Suprapubic skin (tissue), 4 donors: ENCODE measurements around the gene TUBB2A. TPM values are rescaled to one million over a fixed set of nuclear protein-coding genes. Genes with fewer than 3 reads are reported as not detected.

Source experiments
- DNase-seq, 2 donors: peaks; one replicate each; pipeline ENCODE4 v3.0.0-alpha.2; 2019; ENCODE audit warnings: low spot score in 2 of 2
- H3K27ac ChIP-seq: fragments of 200-600 bp; sonication (generic); one replicate; pipeline ENCODE4 v1.5.1; 2019
- H3K27me3 ChIP-seq: fragments of 200-600 bp; sonication (generic); one replicate; pipeline ENCODE4 v1.5.1; 2019
- H3K36me3 ChIP-seq: fragments of 200-600 bp; sonication (generic); one replicate; pipeline ENCODE4 v1.5.1; 2019
- H3K4me1 ChIP-seq: fragments of 200-600 bp; sonication (generic); one replicate; pipeline ENCODE4 v1.5.1; 2019
- H3K4me3 ChIP-seq: fragments of 200-600 bp; sonication (generic); one replicate; pipeline ENCODE4 v1.5.1; 2019; ENCODE audit warnings: mild to moderate bottlenecking
- H3K9me3 ChIP-seq: fragments of 200-600 bp; sonication (generic); one replicate; pipeline ENCODE4 v1.5.1; 2019
- EP300 ChIP-seq: sonication (generic); formaldehyde crosslinking; IDR thresholded peaks from one replicate; pipeline ENCODE4 v1.6.1; 2017; ENCODE audit warnings: antibody characterized with exemption
- POLR2A ChIP-seq, 2 donors: fragments of 450-650 bp; IDR thresholded peaks; one replicate each; pipeline ENCODE4 v1.6.1; 2017; ENCODE audit warnings: antibody characterized with exemption in 2 of 2, mild to moderate bottlenecking in 2 of 2, moderate library complexity in 2 of 2
- POLR2AphosphoS5 ChIP-seq, 3 donors: sonication (generic); formaldehyde crosslinking; IDR thresholded peaks; one replicate each; pipeline ENCODE4 v1.6.1; 2017; ENCODE audit warnings: antibody characterized with exemption in 3 of 3
- WGBS: methylation state at CpG from one replicate; pipeline ENCODE4 v1.1.5; 2018; 5-methylcytosine and 5-hydroxymethylcytosine counted together
- total RNA-seq, 4 donors: library from RNA; depleted of rRNA; stranded (reverse); fragments of >200 nt; gene quantifications; one replicate each; pipeline ENCODE4 v1.1.0, GENCODE V29; 2016
- TF ChIP-seq, protein P1 (sequence below), 2 donors: fragments of 200-600 bp in 1 of 2; fragments of 450-650 bp in 1 of 2; sonication (generic) in 1 of 2; IDR thresholded peaks; one replicate each; pipeline ENCODE4 v1.5.1; 2016 to 2019; ENCODE audit warnings: antibody characterized with exemption in 2 of 2, mild to moderate bottlenecking in 1 of 2, moderate library complexity in 1 of 2

TUBB2A gene
- total RNA-seq = 100 to 1,000 TPM; 121 to 338 (median 242) TPM

DNA sequence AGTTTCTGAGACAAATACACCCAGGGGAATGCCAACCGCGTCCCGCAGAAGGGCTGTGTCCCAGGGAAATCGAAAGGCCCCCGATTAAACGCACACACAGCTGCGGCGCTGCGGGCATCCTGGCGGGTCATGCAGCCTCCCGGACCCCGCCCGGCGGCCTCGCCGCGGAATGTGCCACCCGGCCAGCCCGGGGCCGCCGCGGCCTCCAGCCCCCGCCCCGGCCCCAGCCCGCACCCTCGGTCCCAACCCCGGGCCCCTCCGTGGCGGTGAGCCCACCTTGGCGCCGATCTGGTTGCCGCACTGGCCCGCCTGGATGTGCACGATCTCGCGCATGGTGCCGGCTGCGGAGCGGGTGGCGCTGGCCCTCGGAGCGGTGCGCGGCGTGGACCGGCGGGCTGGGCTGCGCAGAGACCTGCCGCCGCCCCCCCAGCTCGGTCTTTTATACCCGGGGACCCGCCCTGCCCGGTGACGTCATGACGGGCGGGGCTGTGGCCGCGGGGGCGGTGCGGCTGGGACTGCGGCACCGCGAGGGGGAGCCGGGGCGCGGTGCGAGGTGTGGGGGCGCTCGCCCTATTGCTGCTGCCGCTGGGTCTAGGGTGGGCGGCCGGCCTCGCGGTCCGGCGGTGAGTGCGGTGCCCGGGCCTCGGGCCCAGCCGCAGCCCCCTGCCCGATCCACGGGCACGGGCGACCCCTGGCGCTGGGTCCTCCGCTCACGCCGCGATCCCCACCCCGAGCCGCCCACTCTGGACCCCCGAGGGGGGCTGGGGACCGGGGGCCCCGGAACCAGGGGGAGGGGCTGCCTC is at the start of gene TUBB2A:
TUBB2A (minus strand) TSS at position 414 of the 803 bp plus-strand sequence; CDS start at position 333, 81 bp downstream.
- DNase-seq = peak; percentile 91
- TF ChIP-seq, protein P1, sequence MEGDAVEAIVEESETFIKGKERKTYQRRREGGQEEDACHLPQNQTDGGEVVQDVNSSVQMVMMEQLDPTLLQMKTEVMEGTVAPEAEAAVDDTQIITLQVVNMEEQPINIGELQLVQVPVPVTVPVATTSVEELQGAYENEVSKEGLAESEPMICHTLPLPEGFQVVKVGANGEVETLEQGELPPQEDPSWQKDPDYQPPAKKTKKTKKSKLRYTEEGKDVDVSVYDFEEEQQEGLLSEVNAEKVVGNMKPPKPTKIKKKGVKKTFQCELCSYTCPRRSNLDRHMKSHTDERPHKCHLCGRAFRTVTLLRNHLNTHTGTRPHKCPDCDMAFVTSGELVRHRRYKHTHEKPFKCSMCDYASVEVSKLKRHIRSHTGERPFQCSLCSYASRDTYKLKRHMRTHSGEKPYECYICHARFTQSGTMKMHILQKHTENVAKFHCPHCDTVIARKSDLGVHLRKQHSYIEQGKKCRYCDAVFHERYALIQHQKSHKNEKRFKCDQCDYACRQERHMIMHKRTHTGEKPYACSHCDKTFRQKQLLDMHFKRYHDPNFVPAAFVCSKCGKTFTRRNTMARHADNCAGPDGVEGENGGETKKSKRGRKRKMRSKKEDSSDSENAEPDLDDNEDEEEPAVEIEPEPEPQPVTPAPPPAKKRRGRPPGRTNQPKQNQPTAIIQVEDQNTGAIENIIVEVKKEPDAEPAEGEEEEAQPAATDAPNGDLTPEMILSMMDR (IDR thresholded peaks at IDR 0.05) = peak; percentile 62 to 88
- TF ChIP-seq POLR2AphosphoS5 (IDR thresholded peaks at IDR 0.05) (peak in 2 of 3 donors; percentile 87 to 88), EP300 (no peak), POLR2A (IDR thresholded peaks at IDR 0.05) (peak; percentile 92 to 99)
- Histone ChIP-seq H3K9me3 (no peaks in the 10 kb centered on the region), H3K27ac (peak within 1 kb of the TSS; percentile 97), H3K27me3 (no peaks in the 10 kb centered on the region), H3K4me3 (peak within 1 kb of the TSS; percentile 81), H3K36me3 (peaks cover 20% of the 10 kb centered on the region), H3K4me1 (peaks cover 56% of the 10 kb centered on the region)
- 0% methylated on average over 4 of the region's 95 CpGs for WGBS

DNA sequence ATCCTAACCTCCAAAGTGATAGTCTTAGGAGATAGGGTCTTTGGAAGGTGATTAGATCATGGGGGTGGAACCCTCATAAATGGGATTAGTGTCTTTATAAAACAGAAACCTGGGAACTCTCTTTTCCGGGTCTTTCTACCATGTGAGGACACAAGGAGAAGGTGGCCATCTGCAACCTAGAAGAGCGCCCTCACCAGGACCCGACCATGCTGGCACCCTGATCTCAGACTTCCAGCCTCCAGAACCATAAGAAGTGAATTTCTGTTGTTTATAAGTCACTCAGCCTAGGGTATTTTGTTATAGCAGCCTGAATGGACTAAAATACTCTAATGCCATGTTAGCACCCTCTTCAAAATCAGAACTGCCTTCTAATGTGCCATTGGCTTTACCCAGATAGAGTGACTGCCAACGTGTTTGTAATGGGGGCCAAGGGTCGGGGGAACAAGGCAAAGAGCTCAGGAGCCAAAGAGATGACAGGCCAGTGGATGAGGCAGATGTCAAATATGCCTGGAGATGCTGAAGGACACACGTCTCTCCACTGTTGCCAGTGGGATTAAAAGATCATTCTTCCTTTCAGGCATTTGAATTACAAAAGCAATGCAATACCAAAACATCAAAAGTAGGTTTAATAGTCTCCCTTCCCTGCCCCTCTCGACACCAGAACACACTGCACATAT is 49.1 kb upstream of the TUBB2A start:
- Histone ChIP-seq H3K9me3 (no peaks in the 10 kb centered on the region), H3K4me3 (no peak overlapping the region), H3K36me3 (no peaks in the 10 kb centered on the region), H3K27ac (peak overlapping the region; percentile 91), H3K4me1 (peaks cover 45% of the 10 kb centered on the region), H3K27me3 (no peaks in the 10 kb centered on the region)
- TF ChIP-seq POLR2AphosphoS5 (IDR thresholded peaks at IDR 0.05) = no peak
- TF ChIP-seq POLR2A (IDR thresholded peaks at IDR 0.05) = no peak
- no peak for TF ChIP-seq EP300
- TF ChIP-seq, protein P1 (IDR thresholded peaks at IDR 0.05) = no peak
- 89% methylated on average over 7 of the region's 7 CpGs for WGBS
- no peak for DNase-seq

DNA sequence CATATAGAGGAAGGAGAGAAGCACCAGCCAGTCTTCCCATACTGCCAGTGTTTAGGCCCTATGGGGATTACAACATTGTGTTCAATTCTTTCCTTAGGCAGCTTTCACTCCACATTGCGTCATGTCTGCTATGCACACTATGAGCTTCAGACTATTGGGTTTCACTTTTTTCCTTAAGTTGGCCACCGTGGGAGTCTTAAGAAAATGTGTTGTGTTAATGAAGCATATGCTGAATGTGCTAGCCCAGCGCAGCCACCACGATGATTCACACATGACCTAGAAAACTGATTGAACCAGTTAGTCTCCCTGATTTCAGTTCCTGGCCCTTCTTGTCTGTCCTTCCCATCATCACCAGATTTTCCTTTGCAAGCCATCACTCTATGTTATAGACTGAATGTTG is 48.6 kb upstream of the TUBB2A start:
- H3K4me1 ChIP-seq = peaks cover 45% of the 10 kb centered on the region
- H3K36me3 ChIP-seq = no peaks in the 10 kb centered on the region
- peak overlapping the region; percentile 91 for H3K27ac ChIP-seq
- DNase-seq = no peak
- 35% methylated on average over 4 of the region's 4 CpGs for WGBS
- H3K9me3 ChIP-seq = no peaks in the 10 kb centered on the region
- TF ChIP-seq POLR2AphosphoS5 (IDR thresholded peaks at IDR 0.05) = peak in 2 of 3 donors; percentile 53 to 71
- TF ChIP-seq POLR2A (IDR thresholded peaks at IDR 0.05) = no peak
- no peak for TF ChIP-seq EP300
- no peaks in the 10 kb centered on the region for H3K27me3 ChIP-seq
- no peak overlapping the region for H3K4me3 ChIP-seq

DNA sequence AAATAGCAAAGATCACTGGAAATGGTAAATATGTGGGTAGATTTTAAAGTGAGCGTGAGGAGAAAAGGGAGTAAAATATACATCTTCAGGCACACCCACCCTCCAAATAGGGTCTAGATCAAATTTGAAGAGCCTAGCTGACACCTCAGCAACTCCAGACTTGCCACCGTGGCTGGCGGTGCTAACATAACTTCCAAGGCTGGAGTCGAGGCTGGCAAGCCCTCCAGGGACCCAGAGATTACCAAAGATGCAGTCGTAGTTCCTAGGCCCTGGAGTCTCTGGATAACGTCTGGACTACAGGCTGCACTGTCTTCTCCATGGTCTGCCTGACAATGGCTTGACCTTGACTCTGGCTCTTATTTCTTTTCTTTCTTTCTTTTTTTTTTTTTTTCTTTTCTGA is 47.6 kb upstream of the TUBB2A start:
- H3K4me1 ChIP-seq = peaks cover 45% of the 10 kb centered on the region
- DNase-seq = no peak
- 86% methylated on average over 6 of the region's 6 CpGs for WGBS
- no peaks in the 10 kb centered on the region for H3K27me3 ChIP-seq
- H3K4me3 ChIP-seq = no peak overlapping the region
- H3K9me3 ChIP-seq = no peaks in the 10 kb centered on the region
- H3K36me3 ChIP-seq = no peaks in the 10 kb centered on the region
- TF ChIP-seq, protein P1 (IDR thresholded peaks at IDR 0.05) = no peak
- TF ChIP-seq POLR2A (IDR thresholded peaks at IDR 0.05) (no peak), POLR2AphosphoS5 (IDR thresholded peaks at IDR 0.05) (no peak), EP300 (no peak)
- H3K27ac ChIP-seq = no peak overlapping the region

DNA sequence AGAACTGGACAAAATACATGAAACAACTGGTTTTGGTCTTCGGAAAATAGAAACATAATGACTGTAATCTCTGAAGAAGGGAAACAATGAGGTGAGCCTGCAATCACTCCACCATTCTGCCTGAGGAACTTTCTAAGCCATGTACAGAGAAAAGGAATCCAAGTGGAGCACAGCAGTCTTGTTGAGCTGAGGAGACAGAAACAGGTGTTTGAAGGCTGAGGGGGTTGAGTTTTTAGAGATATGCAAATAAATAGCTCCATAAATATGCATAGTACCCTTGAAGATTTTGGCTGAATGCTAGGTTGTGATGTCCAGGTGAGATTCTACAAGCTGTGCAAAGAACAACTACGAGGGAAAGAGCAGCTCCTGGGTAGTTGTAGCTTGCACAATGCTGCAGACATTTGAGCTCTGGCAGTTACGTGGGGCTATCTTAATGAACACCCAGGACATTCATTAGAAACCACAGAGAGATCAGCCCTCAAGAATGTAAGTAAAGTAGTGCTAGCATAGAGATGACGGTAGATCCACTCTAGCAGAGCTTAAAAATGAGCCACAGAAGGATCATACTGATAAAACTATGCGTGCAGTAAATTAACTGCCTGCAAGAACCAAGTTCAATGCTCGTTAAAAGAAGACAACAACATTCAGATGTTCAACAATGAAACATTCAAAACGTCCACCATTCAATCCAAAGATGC is 45.8 kb upstream of the TUBB2A start:
- 81% methylated on average over 7 of the region's 7 CpGs for WGBS

More for the DNA sequence above, 45.8 kb upstream of the TUBB2A start:
- no peak overlapping the region for H3K27ac ChIP-seq
- DNase-seq = no peak
- H3K9me3 ChIP-seq = no peaks in the 10 kb centered on the region
- no peak overlapping the region for H3K4me3 ChIP-seq
- no peaks in the 10 kb centered on the region for H3K27me3 ChIP-seq
- H3K36me3 ChIP-seq = no peaks in the 10 kb centered on the region
- H3K4me1 ChIP-seq = peaks cover 27% of the 10 kb centered on the region
- TF ChIP-seq EP300 (no peak), POLR2AphosphoS5 (IDR thresholded peaks at IDR 0.05) (no peak), POLR2A (IDR thresholded peaks at IDR 0.05) (no peak)
- TF ChIP-seq, protein P1 (IDR thresholded peaks at IDR 0.05) = no peak
